Cerebellar nuclear complex (tissue), 1 donor: Measurements from ENCODE around the gene TAC3.
A peak's percentile ranks its signal among the peaks of the same experiment; 100 is the strongest.
"Not testable (repeated sequence)": the region's sequence is repeated elsewhere in the genome, so short reads cannot be mapped to it uniquely, and the experiment has no call there.

Experiments used
- DNase-seq, 2 experiments: peaks; one replicate each; lab custom pipeline; 2025; lab: John Stamatoyannopoulos, UW

TAC3 gene

GRCh38 chr12:57004651-57005050, 11.7 kb downstream of the TAC3 start:
- no peak for DNase-seq

GRCh38 chr12:57003395-57003794, 12.9 kb downstream of the TAC3 start:
- no peak for DNase-seq

GRCh38 chr12:57001448-57001906, 14.9 kb downstream of the TAC3 start:
- DNase-seq, result no peak

GRCh38 chr12:57000393-57000792, 15.9 kb downstream of the TAC3 start:
- no peak for DNase-seq

DNA sequence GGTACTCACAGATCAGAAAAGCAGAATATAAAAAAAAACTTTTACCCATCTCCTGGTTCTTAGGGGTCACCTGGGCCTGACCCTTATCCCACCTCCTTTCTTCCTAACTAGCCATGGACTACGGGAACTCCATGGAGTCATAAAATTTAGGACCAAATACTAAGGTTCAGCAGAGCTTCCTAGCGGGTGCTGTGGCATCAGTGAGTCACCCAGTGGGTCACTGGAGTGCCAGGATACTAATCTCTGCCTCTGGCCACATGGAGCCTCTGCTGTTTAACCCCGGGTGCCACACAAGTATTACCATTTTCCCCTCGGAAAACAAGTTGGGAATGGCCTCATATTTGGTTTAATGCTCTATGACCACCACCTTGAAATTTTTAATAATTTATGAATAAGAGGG, 16.9 kb downstream of the TAC3 start:
- DNase-seq, result no peak

DNA sequence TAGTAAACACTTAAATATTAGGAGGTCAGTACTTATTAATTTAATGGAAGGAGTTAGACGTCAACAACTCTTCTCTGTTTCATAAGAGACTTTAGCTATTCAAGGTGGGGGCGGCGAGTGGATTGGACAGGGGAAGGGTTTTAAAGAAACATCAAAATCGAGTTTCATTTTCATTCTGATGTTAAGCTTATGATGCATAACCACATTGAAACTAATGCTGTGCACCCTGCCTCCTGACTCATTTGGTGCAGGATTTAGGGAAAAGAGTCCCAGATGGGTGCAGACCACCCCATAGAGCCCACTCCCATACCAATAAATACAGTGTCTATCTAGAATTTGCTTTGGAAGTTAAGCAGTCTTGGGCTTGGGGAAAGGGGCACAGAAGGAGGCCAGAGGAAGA, 17.3 kb downstream of the TAC3 start:
- DNase-seq, result no peak

- DNase-seq, result no peak
Observed at GRCh38 chr12:56998316-56998715, 18.0 kb downstream of the TAC3 start.

DNA sequence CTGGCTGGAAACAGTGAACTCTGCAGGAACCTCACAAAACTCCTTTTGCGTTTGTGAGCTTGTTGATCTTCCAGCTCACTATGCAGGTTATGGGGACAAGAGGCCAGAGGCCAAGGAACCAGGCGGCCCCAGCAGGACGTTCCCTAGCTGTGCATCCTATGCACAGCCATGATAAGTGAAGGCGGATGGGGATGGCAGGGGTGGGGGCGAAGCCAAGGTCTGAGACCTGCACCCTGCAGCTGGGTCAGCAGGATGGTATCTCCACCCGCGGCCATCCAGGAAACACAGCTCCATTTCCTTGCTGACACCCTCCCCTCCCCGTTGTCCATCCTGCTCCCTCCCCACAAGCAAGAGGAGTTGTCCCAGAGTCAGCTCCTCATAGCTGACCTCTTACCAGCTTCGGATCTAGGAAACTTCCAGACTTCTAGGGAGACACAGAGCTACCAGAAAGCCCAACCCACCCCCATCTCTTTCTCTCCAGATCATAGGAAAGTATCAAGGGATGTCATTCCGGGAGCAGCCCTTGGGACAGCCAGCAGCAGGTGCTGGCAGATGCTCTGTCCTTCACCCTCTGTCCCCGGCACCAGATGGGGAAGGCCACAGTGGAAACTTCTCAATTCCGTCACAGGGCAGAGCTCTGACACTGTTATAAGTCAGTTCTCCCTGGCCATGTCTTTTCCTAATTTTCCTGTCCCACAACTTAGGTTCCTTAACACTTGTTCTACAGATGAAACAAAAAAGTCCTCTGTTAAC, 19.4 kb downstream of the TAC3 start:
- no peak for DNase-seq

GRCh38 chr12:56995930-56996496, 20.3 kb downstream of the TAC3 start:
- DNase-seq, result no peak

DNA sequence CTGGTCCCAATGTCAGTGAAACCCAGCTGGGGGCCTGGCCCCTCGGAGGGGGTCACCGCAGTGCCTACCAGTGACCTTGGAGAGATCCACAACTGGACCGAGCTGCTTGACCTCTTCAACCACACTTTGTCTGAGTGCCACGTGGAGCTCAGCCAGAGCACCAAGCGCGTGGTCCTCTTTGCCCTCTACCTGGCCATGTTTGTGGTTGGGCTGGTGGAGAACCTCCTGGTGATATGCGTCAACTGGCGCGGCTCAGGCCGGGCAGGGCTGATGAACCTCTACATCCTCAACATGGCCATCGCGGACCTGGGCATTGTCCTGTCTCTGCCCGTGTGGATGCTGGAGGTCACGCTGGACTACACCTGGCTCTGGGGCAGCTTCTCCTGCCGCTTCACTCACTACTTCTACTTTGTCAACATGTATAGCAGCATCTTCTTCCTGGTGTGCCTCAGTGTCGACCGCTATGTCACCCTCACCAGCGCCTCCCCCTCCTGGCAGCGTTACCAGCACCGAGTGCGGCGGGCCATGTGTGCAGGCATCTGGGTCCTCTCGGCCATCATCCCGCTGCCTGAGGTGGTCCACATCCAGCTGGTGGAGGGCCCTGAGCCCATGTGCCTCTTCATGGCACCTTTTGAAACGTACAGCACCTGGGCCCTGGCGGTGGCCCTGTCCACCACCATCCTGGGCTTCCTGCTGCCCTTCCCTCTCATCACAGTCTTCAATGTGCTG, 21.0 kb downstream of the TAC3 start:
- no peak for DNase-seq

DNA sequence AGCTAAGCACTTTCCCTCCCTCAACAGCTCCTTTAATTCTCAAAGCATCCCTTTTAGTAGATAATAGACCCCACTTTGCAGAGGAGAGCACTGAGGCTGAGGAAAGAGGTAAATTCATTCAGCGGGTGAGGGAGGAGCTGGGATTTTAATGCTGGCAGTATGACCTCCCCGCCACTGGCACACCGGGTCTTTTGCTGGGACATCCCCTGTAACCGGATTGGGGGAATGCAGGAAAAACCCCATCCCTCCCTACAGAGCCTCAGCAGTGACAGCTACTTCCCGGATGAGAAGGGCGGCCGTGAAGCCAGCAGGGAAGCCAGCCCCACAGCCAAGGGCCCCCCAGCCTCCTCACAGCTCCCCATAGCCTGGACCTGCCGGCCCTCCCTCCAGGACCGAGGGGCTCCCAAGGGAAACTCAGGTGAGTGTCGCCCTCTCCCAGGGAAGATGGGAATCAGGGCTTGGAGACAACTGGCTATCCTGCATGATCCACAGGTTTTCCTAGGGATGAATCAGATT, 22.0 kb downstream of the TAC3 start:
- no peak for DNase-seq

GRCh38 chr12:56993346-56993745, 23.0 kb downstream of the TAC3 start:
- DNase-seq, result no peak

DNA sequence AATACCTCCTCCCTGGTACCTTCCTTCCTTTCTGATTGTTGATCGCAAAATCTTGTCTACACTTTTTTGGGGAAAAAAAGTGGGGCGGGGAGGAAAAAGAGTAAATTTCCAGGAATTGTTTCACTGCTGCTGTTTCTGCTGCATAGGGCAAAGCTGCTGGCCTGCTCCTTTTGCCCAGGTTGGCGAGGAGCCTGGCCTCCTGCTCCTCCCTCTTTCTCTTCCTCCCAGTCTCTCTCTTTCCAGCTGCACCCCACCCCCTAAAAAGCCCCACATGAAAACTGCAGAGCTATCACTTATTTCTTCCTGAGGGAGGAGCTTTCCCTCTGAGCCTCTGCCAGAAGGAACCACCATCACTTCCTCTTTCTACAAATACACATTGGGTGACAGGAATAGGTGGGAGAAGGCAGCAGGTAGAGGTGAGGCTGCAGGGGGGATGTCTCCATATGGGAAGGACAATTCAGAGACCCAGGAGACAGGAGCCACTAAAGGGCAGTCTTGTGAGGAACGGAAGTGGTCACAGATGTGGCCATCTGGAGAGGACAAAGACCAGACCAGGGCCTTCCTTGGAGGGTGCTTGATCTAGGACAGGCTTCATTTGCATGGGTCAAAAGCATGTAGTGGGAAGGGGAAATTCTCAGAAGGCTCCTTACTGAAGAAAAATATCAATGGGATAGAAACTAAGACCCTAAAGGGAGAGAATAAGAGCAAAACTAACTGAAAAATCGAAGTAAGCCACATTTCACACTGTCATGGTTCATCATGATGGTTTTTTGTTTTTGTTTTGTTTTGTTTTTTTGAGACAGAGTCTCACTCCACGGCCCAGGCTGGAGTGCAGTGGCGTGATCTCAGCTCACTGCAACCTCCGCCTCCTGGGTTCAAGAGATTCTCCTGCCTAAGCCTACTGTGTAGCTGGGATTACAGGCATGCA, 24.7 kb downstream of the TAC3 start:
- no peak for DNase-seq

- no peak for DNase-seq
Observed at GRCh38 chr12:56990648-56991318, 25.5 kb downstream of the TAC3 start.

DNA sequence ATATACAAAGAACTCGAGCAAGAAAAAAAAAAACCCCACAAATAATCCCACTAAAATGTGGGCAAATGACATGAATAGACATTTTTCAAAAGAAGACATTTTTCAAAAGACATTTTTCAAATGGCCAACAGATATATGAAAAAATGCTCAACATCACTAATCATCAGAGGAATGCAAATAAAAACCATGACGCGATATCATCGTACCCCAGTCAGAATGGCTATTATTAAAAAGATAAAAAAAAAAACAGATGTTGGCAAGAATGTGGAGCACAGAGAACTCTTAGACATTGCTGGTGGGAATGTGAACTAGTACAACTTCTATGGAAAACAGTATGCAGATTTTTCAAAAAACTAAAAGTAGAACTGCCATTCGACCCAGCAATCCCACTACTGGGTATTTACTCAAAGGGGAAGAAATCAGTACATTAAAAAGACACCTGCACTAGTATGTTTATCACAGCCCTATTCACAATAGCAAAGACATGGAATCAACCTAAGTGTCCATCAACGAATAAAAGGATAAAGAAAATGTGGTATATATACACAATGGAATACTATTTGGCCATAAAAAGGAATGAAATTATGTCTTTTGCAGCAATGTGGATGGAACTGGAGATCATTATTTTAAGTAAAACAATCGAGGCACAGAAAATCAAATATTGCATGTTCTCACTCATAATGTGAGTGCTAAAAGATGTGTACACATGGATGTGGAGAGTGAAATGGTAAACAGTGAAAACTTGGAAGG, 26.3 kb downstream of the TAC3 start:
- no peak for DNase-seq

GRCh38 chr12:56988207-56988739, 28.1 kb downstream of the TAC3 start:
- no peak for DNase-seq

GRCh38 chr12:56987551-56988053, 28.7 kb downstream of the TAC3 start:
- peak in 1 of 2 experiments; percentile 8 for DNase-seq

DNA sequence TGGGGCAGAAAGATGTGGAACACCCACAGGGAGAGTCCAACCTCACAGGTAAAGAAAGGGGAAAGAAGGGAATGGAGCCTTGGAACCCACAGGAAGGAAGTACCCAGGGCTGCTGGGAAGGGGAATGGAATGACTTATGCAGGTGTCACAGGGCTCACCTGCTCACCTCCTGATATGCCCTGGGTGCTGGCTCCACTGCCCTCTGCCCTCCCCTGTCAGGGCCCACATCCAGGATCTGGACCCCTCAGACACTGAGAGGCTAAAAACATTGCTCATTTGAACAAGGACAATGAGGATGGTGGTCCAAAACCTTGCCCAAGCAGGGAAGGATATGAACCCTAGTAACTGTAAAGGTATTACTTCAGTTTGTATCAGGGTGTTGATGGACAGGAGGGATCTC, 29.3 kb downstream of the TAC3 start:
- no peak for DNase-seq

DNA sequence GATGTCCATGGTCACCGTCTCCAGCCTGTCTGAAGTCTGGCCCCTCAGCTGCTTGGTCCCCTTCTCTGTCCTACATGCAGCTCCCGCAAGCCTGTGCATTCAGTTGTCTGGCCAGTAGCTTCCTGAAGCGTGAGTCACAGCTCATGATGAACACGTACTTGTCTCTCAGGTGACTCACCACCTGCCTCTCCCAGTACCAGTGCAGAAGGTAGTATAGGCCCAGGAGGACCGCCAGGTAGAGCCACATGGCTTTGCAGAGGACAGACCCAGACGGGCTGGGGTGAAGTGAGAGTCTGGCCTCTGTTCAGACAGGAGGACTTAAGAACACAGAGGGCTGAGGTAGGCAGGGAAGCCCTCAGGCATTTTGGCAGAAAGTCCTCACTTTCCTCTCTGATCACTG, 30.6 kb downstream of the TAC3 start:
- not testable (repeated sequence) for DNase-seq

DNA sequence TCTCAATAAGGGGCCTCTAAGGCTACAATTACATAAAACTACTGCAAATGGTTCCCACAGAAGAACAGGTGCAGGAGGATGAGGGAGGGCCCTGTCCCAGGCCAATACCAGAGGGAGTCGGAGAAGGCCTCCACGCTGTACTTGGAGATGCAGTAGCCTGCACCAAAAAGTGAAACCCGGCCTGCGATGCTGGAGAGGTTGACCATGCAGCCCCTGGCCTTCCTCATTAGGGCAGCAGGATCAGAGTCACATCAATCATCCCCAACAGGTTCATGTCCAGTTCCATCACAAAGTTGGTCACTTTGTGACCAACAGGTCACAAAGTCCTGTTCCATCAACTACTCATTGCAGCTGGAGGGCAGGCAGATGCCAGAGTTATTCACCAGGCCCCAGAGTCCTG, 32.9 kb downstream of the TAC3 start:
- DNase-seq, result no peak
